HepG2 (cell line): ENCODE results near the gene BIRC5. TPM values are rescaled to one million over a fixed set of nuclear protein-coding genes. Genes with fewer than 3 reads are reported as not detected.

ENCODE experiments used
- FOXA1 ChIP-seq, 2 experiments: fragments of 450-650 bp in 1 of 2; sonication (generic) in 1 of 2; formaldehyde crosslinking in 1 of 2; IDR thresholded peaks; 2 replicates each; pipeline versions ENCODE4 v1.4.0 to v1.6.1; 2016 to 2020; ENCODE audit warnings: missing genetic modification reagents in 1 of 2
- FOXK1 ChIP-seq: sonication (generic); formaldehyde crosslinking; IDR thresholded peaks from 2 replicates; pipeline ENCODE4 v1.4.0; 2020; ENCODE audit warnings: low read depth, missing genetic modification reagents, borderline replicate concordance
- FOXO4 ChIP-seq: sonication (generic); formaldehyde crosslinking; conservative IDR thresholded peaks from 2 replicates; pipeline ENCODE4 v1.8.1; 2023; ENCODE audit warnings: missing genetic modification reagents
- MTA3 ChIP-seq: sonication (generic); formaldehyde crosslinking; IDR thresholded peaks from 2 replicates; pipeline ENCODE4 v1.4.0; 2020; ENCODE audit warnings: missing genetic modification reagents
- PBX2 ChIP-seq: IDR thresholded peaks from 2 replicates; pipeline ENCODE4 v1.6.1; 2016; ENCODE audit warnings: control low read depth
- PBX3 ChIP-seq: sonication (generic); formaldehyde crosslinking; IDR thresholded peaks from 2 replicates; pipeline ENCODE4 v1.8.1; 2023; ENCODE audit warnings: missing genetic modification reagents, inconsistent platforms, borderline replicate concordance
- REXO4 ChIP-seq: sonication (generic); formaldehyde crosslinking; IDR thresholded peaks from 2 replicates; pipeline ENCODE4 v1.8.0; 2022; ENCODE audit warnings: missing genetic modification reagents, mild to moderate bottlenecking, borderline replicate concordance
- SMARCC2 ChIP-seq: fragments of 450-650 bp; IDR thresholded peaks from 2 replicates; pipeline ENCODE4 v1.6.1; 2017; ENCODE audit warnings: antibody characterized with exemption, mild to moderate bottlenecking
- STAT6 ChIP-seq: sonication (generic); formaldehyde crosslinking; IDR thresholded peaks from 2 replicates; pipeline ENCODE4 v1.4.0; 2020; ENCODE audit warnings: missing genetic modification reagents, mild to moderate bottlenecking, borderline replicate concordance
- TRIM22 ChIP-seq: fragments of 450-650 bp; IDR thresholded peaks from 2 replicates; pipeline ENCODE4 v1.6.1; 2017
- U2AF2 ChIP-seq: fragments of 200-400 bp; formaldehyde crosslinking; IDR thresholded peaks from 2 replicates; pipeline ENCODE4 v1.6.1; 2017; ENCODE audit warnings: low read depth, mild to moderate bottlenecking, low read length
- ZMAT5 ChIP-seq: sonication (generic); formaldehyde crosslinking; IDR thresholded peaks from 2 replicates; pipeline ENCODE4 v1.5.0; 2020; ENCODE audit warnings: mild to moderate bottlenecking, low read depth, missing genetic modification reagents, borderline replicate concordance
- ZNF280D ChIP-seq: sonication (generic); formaldehyde crosslinking; IDR thresholded peaks from 2 replicates; pipeline ENCODE4 v1.5.1; 2020; ENCODE audit warnings: mild to moderate bottlenecking, missing genetic modification reagents
- ZNF430 ChIP-seq: sonication (generic); formaldehyde crosslinking; IDR thresholded peaks from 2 replicates; pipeline ENCODE4 v1.9.0; 2021; ENCODE audit warnings: mild to moderate bottlenecking, missing genetic modification reagents
- ZNF660 ChIP-seq: sonication (generic); formaldehyde crosslinking; IDR thresholded peaks from 2 replicates; pipeline ENCODE4 v1.5.1; 2020; ENCODE audit warnings: mild to moderate bottlenecking, low read depth, missing genetic modification reagents, borderline replicate concordance
- ZSCAN31 ChIP-seq: sonication (generic); formaldehyde crosslinking; IDR thresholded peaks from 2 replicates; pipeline ENCODE4 v1.5.0; 2020; ENCODE audit warnings: low read depth, mild to moderate bottlenecking, missing genetic modification reagents
- polyA plus RNA-seq, 8 experiments: library from polyadenylated mRNA; depleted of rRNA in 3 of 8; stranded (reverse) in 7 of 8; unstranded in 1 of 8; fragments of >200 nt; fragmentation: Illumina TruSeq in 4 of 8; extraction: Trizol in 4 of 8; gene quantifications; 2 replicates each; pipeline versions ENCODE4 v1.2.1 to v1.2.3, GENCODE V29; 2011 to 2016; ENCODE audit warnings: low read depth in 4 of 8, missing spikeins in 1 of 8, mixed read lengths in 1 of 8; ENCODE audit not compliant: insufficient read depth in 1 of 8
- total RNA-seq, 5 experiments: library from RNA; depleted of rRNA; stranded (reverse); fragments of >200 nt; fragmentation: Illumina TruSeq; extraction: Trizol; gene quantifications; 2 replicates each; pipeline ENCODE4 v1.2.3, GENCODE V29; 2016; ENCODE audit warnings: low read depth in 1 of 5

BIRC5 gene
- total and polyA plus RNA-seq, 2 of the 13 experiments (the other 11 are each of a cell fraction or from before 2014, with no cell fraction given) = 30.3 to 135 TPM

- TF ChIP-seq STAT6 (CRISPR knock-in tag) = peak; percentile 73; the same call in 1 of the 2 replicates
- TF ChIP-seq REXO4 (CRISPR knock-in tag) = peak; percentile 78; the same call in 1 of the 2 replicates
- no peak for TF ChIP-seq FOXA1 (IDR thresholded peaks at IDR 0.05)
- no peak; the same call in 1 of the 2 replicates for TF ChIP-seq FOXA1 (CRISPR knock-in tag; IDR thresholded peaks at IDR 0.05)
- TF ChIP-seq FOXO4 (CRISPR knock-in tag) = no peak
- TF ChIP-seq ZNF430 = peak; percentile 89
- TF ChIP-seq ZNF660 (CRISPR knock-in tag) = no peak; the same call in 1 of the 2 replicates
- TF ChIP-seq SMARCC2 = no peak
- peak; percentile 91 for TF ChIP-seq FOXK1 (CRISPR knock-in tag)
- no peak for TF ChIP-seq PBX3
- TF ChIP-seq MTA3 (CRISPR knock-in tag) = no peak
- TF ChIP-seq ZMAT5 (CRISPR knock-in tag) = no peak
- no peak for TF ChIP-seq PBX2 (CRISPR knock-in tag)
- peak; percentile 77 for TF ChIP-seq ZSCAN31 (CRISPR knock-in tag)
- TF ChIP-seq ZNF280D (CRISPR knock-in tag) = peak; percentile 87; the same call in 1 of the 2 replicates
- no peak for TF ChIP-seq TRIM22
- no peak for TF ChIP-seq U2AF2
These were observed at the start of gene BIRC5 (continued) for GRCh38 chr17:78214016-78214705.
